GM12892 (cell line): ENCODE data around the gene MYOM1.

ENCODE experiments used
- POLR2A ChIP-seq: IDR thresholded peaks from 2 replicates; pipeline ENCODE4 v1.6.1; 2011; ENCODE audit warnings: low read depth, low read length, control low read depth
- POLR2AphosphoS5 ChIP-seq: IDR thresholded peaks from 2 replicates; pipeline ENCODE4 v1.6.1; 2011; ENCODE audit warnings: low read depth, low read length, control low read depth

DNA sequence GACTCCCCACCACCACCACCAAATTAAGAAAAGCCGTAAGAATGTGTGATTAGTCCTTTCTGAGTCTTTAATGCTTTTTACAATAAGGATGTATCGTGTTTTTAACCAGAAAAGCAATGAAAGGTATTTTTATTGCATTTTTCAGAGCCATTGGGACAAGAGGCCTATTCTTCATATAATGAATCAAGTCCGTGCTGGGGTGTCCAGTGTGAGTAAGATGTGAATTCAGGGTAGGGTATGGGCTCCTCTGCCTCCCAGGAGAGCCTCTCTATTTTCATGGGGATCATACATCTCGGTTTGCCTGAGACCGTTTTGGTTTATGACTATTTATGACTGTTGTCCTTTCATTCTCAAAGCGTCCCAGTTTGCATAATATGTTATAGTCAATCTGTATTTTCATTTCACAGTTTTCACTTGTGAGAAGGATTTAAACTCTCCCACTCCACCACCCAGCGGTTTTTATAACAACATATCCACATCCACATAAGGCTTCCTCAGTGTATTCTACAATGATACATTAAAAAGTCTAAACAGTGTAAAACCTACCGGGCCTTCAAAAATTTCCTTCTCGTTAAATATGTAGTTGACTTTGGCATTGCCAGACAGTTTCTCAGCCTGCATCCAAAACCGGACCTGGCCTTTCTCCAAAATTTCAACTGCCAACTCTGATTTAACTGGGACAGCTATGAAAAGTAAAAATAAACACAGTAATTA is 126.0 kb downstream of the MYOM1 start:
- TF ChIP-seq POLR2A (no peak), POLR2AphosphoS5 (no peak)
